AG09319 (cell line): Measurements from ENCODE around the gene BEX2.
"Not testable (repeated sequence)": the region's sequence is repeated elsewhere in the genome, so short reads cannot be mapped to it uniquely, and the experiment has no call there.

Experiments
- DNase-seq: peaks from one replicate; pipeline ENCODE4 v3.0.0-alpha.2; 2010; ENCODE audit warnings: low read depth; ENCODE audit errors: extremely low read depth
- CTCF ChIP-seq: IDR thresholded peaks from 2 replicates; pipeline ENCODE4 v1.5.1; 2011; ENCODE audit warnings: low read depth, mild to moderate bottlenecking, inconsistent platforms, low read length, moderate library complexity

Gene BEX2

GRCh38 chrX:103309860-103310554, 783 bp downstream of the BEX2 start:
- DNase-seq: no peak

GRCh38 chrX:103305666-103306065, 5.1 kb downstream of the BEX2 start:
- not testable (repeated sequence) for DNase-seq

More at GRCh38 chrX:103309860-103310554, 783 bp downstream of the BEX2 start:
- no peak for TF ChIP-seq CTCF

- no peak for DNase-seq
- no peak for TF ChIP-seq CTCF
Measured at GRCh38 chrX:103304705-103305104, 6.1 kb downstream of the BEX2 start.

- DNase-seq: no peak
- TF ChIP-seq CTCF: no peak
Measured at GRCh38 chrX:103293118-103293517, 17.7 kb downstream of the BEX2 start.

GRCh38 chrX:103279624-103280023, 31.2 kb downstream of the BEX2 start:
- no peak for TF ChIP-seq CTCF
- DNase-seq: no peak

- no peak for DNase-seq
- no peak for TF ChIP-seq CTCF
Measured at GRCh38 chrX:103276581-103277002, 34.2 kb downstream of the BEX2 start, which contains the start of gene TCEAL5. Gene TCEAL5 (minus strand): TSS chrX:103276750. CDS start chrX:103274563, 2,187 bp downstream.

GRCh38 chrX:103275947-103276567, 34.7 kb downstream of the BEX2 start:
- DNase-seq: no peak
- TF ChIP-seq CTCF: no peak
